Kidney (tissue), 14 donors: Measurements from ENCODE around the gene RPL38. TPM values are rescaled to one million over a fixed set of nuclear protein-coding genes. Genes with fewer than 3 reads are reported as not detected.
A peak's percentile ranks its signal among the peaks of the same experiment; 100 is the strongest.

Source experiments
- DNase-seq, 5 donors: peaks; one replicate each; pipeline ENCODE4 v3.0.0-alpha.2; 2013 to 2020
- FAIRE-seq: peaks from 2 replicates; lab custom pipeline; 2012; peaks lifted over from hg19 to GRCh38; lab: Jason Lieb, UNC
- H3K27ac ChIP-seq, 2 donors: one replicate each; pipeline ENCODE4 v1.7.0; 2013; ENCODE audit warnings: low read depth in 2 of 2, low read length in 2 of 2, inconsistent platforms in 1 of 2
- H3K27me3 ChIP-seq: one replicate; pipeline ENCODE4 v1.7.1; 2013; ENCODE audit warnings: low read length, inconsistent platforms; ENCODE audit not compliant: control insufficient read depth, insufficient read depth
- H3K36me3 ChIP-seq, 3 donors: one replicate each; pipeline versions ENCODE4 v1.7.0 to v1.7.1; 2013; ENCODE audit warnings: low read length in 3 of 3, control low read depth in 1 of 3, inconsistent platforms in 1 of 3; ENCODE audit not compliant: insufficient read depth in 3 of 3, control insufficient read depth in 2 of 3
- H3K4me1 ChIP-seq, 3 donors: one replicate each; pipeline versions ENCODE4 v1.7.0 to v1.7.1; 2013; ENCODE audit warnings: low read length in 3 of 3, inconsistent platforms in 1 of 3, low read depth in 1 of 3; ENCODE audit not compliant: control insufficient read depth in 2 of 3, insufficient read depth in 2 of 3
- H3K4me3 ChIP-seq, 3 donors: one replicate each; pipeline versions ENCODE4 v1.7.0 to v1.8.1; 2013; ENCODE audit warnings: low read length in 3 of 3, control low read depth in 1 of 3, inconsistent platforms in 1 of 3
- H3K9ac ChIP-seq, 3 donors: one replicate each; pipeline versions ENCODE4 v1.7.0 to v1.7.1; 2013; ENCODE audit warnings: low read length in 3 of 3, control low read depth in 1 of 3, inconsistent platforms in 1 of 3
- H3K9me3 ChIP-seq, 3 donors: one replicate each; pipeline versions ENCODE4 v1.7.0 to v1.7.1; 2013; ENCODE audit warnings: low read length in 3 of 3, control low read depth in 1 of 3, inconsistent platforms in 1 of 3; ENCODE audit not compliant: control insufficient read depth in 2 of 3, insufficient read depth in 1 of 3
- intact Hi-C: fragments of 100-400 bp; cut with DNase I; formaldehyde crosslinking; loops from one replicate; pipeline ENCODE4 v1.11.1; 2022
- polyA plus RNA-seq: library from polyadenylated mRNA; stranded (reverse); fragments of 350-450 nt; fragmentation: Illumina TruSeq; extraction: RNeasy Lipid Tissue Mini Kit (QIAGEN cat#74804); gene quantifications from one replicate; pipeline ENCODE4 v1.2.3, GENCODE V29; 2014; ENCODE audit warnings: low read depth, low replicate concordance; ENCODE audit not compliant: insufficient read depth
- total RNA-seq: library from RNA; stranded (reverse); fragmentation: NEBNext Ultra II Directional; extraction: Animal tissue kit (Norgen Biotek cat#: 25700); gene quantifications from one replicate; pipeline ENCODE4 v1.2.1, GENCODE V29; 2021
- TF ChIP-seq, protein P1 (sequence below): IDR thresholded peaks from 3 replicates; pipeline ENCODE4 v1.5.1; 2012; ENCODE audit warnings: mild to moderate bottlenecking, moderate library complexity, borderline replicate concordance; ENCODE audit not compliant: insufficient read depth; ENCODE audit errors: extremely low read depth
- donor health status: control.
- donor health status: control.
- donor health status: control.
- donor health status: control.
- donor health status: control.
- donor health status: DM: yes; HTN: yes; CAD: no.
- donor health status: Normal renal cell carcinoma (clear cell type).

The RPL38 gene
- total and polyA plus RNA-seq, 2 donors from 2014 or later, result 664 to 1,966 TPM

GRCh38 chr17:74163271-74163821 is 40.1 kb upstream of the RPL38 start:
- H3K4me3 ChIP-seq, result no peak overlapping the region
- DNase-seq (peak in 3 of 5 donors; percentile 26 to 52 (median 51)), FAIRE-seq (no peak)
- H3K27me3 ChIP-seq, result no peaks in the 10 kb centered on the region
- H3K27ac ChIP-seq, result no peak overlapping the region
- H3K36me3 ChIP-seq, result no peaks in the 10 kb centered on the region
- H3K4me1 ChIP-seq, result no peaks in the 10 kb centered on the region
- no peaks in the 10 kb centered on the region for H3K9me3 ChIP-seq
- TF ChIP-seq, protein P1, sequence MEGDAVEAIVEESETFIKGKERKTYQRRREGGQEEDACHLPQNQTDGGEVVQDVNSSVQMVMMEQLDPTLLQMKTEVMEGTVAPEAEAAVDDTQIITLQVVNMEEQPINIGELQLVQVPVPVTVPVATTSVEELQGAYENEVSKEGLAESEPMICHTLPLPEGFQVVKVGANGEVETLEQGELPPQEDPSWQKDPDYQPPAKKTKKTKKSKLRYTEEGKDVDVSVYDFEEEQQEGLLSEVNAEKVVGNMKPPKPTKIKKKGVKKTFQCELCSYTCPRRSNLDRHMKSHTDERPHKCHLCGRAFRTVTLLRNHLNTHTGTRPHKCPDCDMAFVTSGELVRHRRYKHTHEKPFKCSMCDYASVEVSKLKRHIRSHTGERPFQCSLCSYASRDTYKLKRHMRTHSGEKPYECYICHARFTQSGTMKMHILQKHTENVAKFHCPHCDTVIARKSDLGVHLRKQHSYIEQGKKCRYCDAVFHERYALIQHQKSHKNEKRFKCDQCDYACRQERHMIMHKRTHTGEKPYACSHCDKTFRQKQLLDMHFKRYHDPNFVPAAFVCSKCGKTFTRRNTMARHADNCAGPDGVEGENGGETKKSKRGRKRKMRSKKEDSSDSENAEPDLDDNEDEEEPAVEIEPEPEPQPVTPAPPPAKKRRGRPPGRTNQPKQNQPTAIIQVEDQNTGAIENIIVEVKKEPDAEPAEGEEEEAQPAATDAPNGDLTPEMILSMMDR, result no peak
- intact Hi-C loops, result no loop called here
- no peak overlapping the region for H3K9ac ChIP-seq

GRCh38 chr17:74163836-74164235 is 39.6 kb upstream of the RPL38 start:
- DNase-seq, result peak in 1 of 5 donors; percentile 19
- TF ChIP-seq, protein P1, result no peak
- FAIRE-seq, result no peak

DNA sequence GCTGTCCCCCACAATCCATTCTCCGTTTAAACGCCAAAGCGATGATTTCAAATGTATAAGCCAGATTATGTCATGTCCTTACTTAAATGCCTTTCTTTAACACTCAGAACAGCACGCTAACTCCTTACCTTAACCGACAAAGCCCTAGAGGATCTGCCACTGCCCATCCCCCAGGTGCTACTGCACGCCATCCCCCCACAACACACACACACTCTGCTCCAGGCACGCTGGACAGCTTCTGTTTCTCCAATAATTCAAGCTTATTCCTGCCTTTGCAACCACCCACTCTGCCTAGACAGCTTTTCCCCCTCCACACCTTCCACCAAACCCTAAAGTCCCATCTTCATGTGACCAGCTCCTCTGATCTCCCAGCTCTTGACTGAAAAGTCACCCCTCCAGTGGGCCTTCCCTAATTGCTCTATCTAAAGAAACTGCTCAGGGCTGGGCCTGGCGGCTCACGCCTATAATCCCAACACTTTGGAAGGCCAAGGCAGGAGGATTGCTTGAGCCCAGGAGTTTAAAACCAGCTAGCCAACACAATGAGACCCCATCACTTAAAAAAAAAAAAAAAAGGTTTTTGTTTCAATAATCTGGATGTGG is 38.9 kb upstream of the RPL38 start:
- H3K4me1 ChIP-seq, result no peaks in the 10 kb centered on the region
- intact Hi-C loops, result no loop called here
- no peak overlapping the region for H3K9ac ChIP-seq
- no peaks in the 10 kb centered on the region for H3K36me3 ChIP-seq
- TF ChIP-seq, protein P1, result no peak
- H3K4me3 ChIP-seq, result no peak overlapping the region
- DNase-seq (peak in 1 of 5 donors; percentile 11), FAIRE-seq (no peak)
- H3K27me3 ChIP-seq, result no peaks in the 10 kb centered on the region
- H3K27ac ChIP-seq, result no peak overlapping the region
- no peaks in the 10 kb centered on the region for H3K9me3 ChIP-seq

More at GRCh38 chr17:74163836-74164235, 39.6 kb upstream of the RPL38 start:
- H3K27me3 ChIP-seq, result no peaks in the 10 kb centered on the region
- H3K9me3 ChIP-seq, result no peaks in the 10 kb centered on the region
- H3K9ac ChIP-seq, result no peak overlapping the region
- H3K4me1 ChIP-seq, result no peaks in the 10 kb centered on the region
- no peak overlapping the region for H3K4me3 ChIP-seq
- intact Hi-C loops, result no loop called here
- no peaks in the 10 kb centered on the region for H3K36me3 ChIP-seq
- H3K27ac ChIP-seq, result no peak overlapping the region
